K562 (cell line): ENCODE results near the gene PDHA2. TPM values are rescaled to one million over a fixed set of nuclear protein-coding genes. Genes with fewer than 3 reads are reported as not detected.

Experiments used
- ATAC-seq: fragments of 200-7000 bp; cut with Tn5 transposase; 3 replicates; pipeline ENCODE4 v1.9.1; 2020; ENCODE audit warnings: moderate library complexity
- BruUV-seq: library from RNA; stranded (reverse); fragments of 400-500 nt; replicated peaks from 2 replicates; lab custom pipeline; 2021; lab: Mats Ljungman, UMichigan
- CTCF ChIA-PET: fragments of 300-600 bp; formaldehyde crosslinking; extraction: SDS; loops from one replicate; lab custom pipeline; 2021; ENCODE audit warnings: low intra/inter-chr PET ratio; lab: Yijun Ruan, JAX
- POLR2A ChIA-PET: fragments of 300-600, 350-650 bp; sonication (Branson Sonifier 250); formaldehyde crosslinking; extraction: SDS; loops from one replicate; lab custom pipeline; 2021; ENCODE audit warnings: antibody characterized with exemption, inconsistent platforms; lab: Yijun Ruan, JAX
- DNase-seq, 4 experiments: peaks; one replicate each; pipeline versions ENCODE4 v3.0.0 to v3.0.0-alpha.2; 2011 to 2018; ENCODE audit warnings: low spot score in 3 of 4, mixed read lengths in 3 of 4; ENCODE audit errors: extremely low read depth in 1 of 4
- FAIRE-seq: peaks from 2 replicates; lab custom pipeline; 2011; peaks lifted over from hg19 to GRCh38; lab: Jason Lieb, UNC
- H2AFZ ChIP-seq: 2 replicates; pipeline ENCODE4 v1.6.0; 2011; ENCODE audit warnings: low read depth, low read length, control low read depth, inconsistent platforms
- H3K27ac ChIP-seq: fragments of 200-600 bp; 3 replicates; pipeline ENCODE4 v1.8.0; 2011; ENCODE audit warnings: low read depth, mild to moderate bottlenecking, control low read depth, inconsistent platforms, low read length, moderate library complexity, mixed read lengths; ENCODE audit errors: extremely low read depth
- H3K27me3 ChIP-seq, 2 experiments: fragments of 300-600 bp in 1 of 2; 2 replicates in 1 of 2; 3 replicates in 1 of 2; pipeline versions ENCODE4 v1.6.0 to v1.8.0; 2011; ENCODE audit warnings: inconsistent platforms in 2 of 2, low read length in 2 of 2, mild to moderate bottlenecking in 1 of 2, mixed read lengths in 1 of 2, moderate library complexity in 1 of 2; ENCODE audit not compliant: control insufficient read depth in 2 of 2, insufficient read depth in 2 of 2
- H3K36me3 ChIP-seq: fragments of 300-600 bp; 3 replicates; pipeline ENCODE4 v1.8.0; 2011; ENCODE audit warnings: mild to moderate bottlenecking, low read length, inconsistent platforms; ENCODE audit not compliant: control insufficient read depth, insufficient read depth
- H3K4me1 ChIP-seq, 2 experiments: fragments of 200-600 bp in 1 of 2; replicated peaks in 1 of 2; 2 replicates in 1 of 2; 3 replicates in 1 of 2; pipeline versions ENCODE4 v1.5.1 to v1.8.0; 2011; ENCODE audit warnings: inconsistent platforms in 2 of 2, low read length in 2 of 2, mild to moderate bottlenecking in 1 of 2, mixed read lengths in 1 of 2, moderate library complexity in 1 of 2; ENCODE audit not compliant: control insufficient read depth in 2 of 2, insufficient read depth in 2 of 2
- H3K4me2 ChIP-seq: 2 replicates; pipeline ENCODE4 v1.6.1; 2011; ENCODE audit warnings: low read length, control low read depth, inconsistent platforms, mixed read lengths; ENCODE audit not compliant: insufficient read depth
- H3K4me3 ChIP-seq: fragments of 200-600 bp; sonication (generic), shearing (Covaris generic); 2 replicates; pipeline ENCODE4 v1.5.1; 2016; ENCODE audit warnings: control low read depth, inconsistent platforms
- H3K79me2 ChIP-seq: fragments of 200-600 bp; 3 replicates; pipeline ENCODE4 v1.8.0; 2011; ENCODE audit warnings: low read length, inconsistent platforms; ENCODE audit not compliant: control insufficient read depth, insufficient read depth
- H3K9ac ChIP-seq, 2 experiments: 2 replicates each; pipeline versions ENCODE4 v1.6.0 to v1.6.1; 2011; ENCODE audit warnings: low read depth in 2 of 2, low read length in 2 of 2, control low read depth in 1 of 2, inconsistent platforms in 1 of 2, mild to moderate bottlenecking in 1 of 2, mixed read lengths in 1 of 2; ENCODE audit not compliant: insufficient read depth in 1 of 2
- H3K9me1 ChIP-seq: one replicate; pipeline ENCODE4 v1.6.0; 2011; ENCODE audit warnings: inconsistent platforms, mild to moderate bottlenecking, low read length, moderate library complexity; ENCODE audit not compliant: control insufficient read depth, insufficient read depth
- H3K9me3 ChIP-seq: replicated peaks from 2 replicates; pipeline ENCODE4 v1.5.1; 2011; ENCODE audit warnings: low read depth, low read length, inconsistent platforms; ENCODE audit not compliant: control insufficient read depth, insufficient read depth
- H4K20me1 ChIP-seq: replicated peaks from 2 replicates; pipeline ENCODE4 v1.6.1; 2011; ENCODE audit warnings: low read length, inconsistent platforms, mixed read lengths; ENCODE audit not compliant: control insufficient read depth, insufficient read depth
- BCL6 ChIP-seq: fragments of 250-450 bp; sonication (Bioruptor Pico); IDR thresholded peaks from 2 replicates; pipeline ENCODE4 v1.4.0; 2020
- C11orf30 ChIP-seq: fragments of 450-650 bp; IDR thresholded peaks from 2 replicates; pipeline ENCODE4 v1.6.1; 2016; ENCODE audit warnings: low read depth, mild to moderate bottlenecking
- CBX3 ChIP-seq, 2 experiments: IDR thresholded peaks; 1 replicate in 1 of 2; 2 replicates in 1 of 2; pipeline ENCODE4 v1.6.1; 2012; ENCODE audit warnings: inconsistent platforms in 2 of 2, low read length in 2 of 2, borderline replicate concordance in 1 of 2, control low read depth in 1 of 2
- EP400 ChIP-seq: fragments of 450-650 bp; IDR thresholded peaks from 2 replicates; pipeline ENCODE4 v1.6.1; 2017; ENCODE audit warnings: antibody characterized with exemption, mild to moderate bottlenecking, moderate library complexity
- NFIC ChIP-seq: fragments of 450-650 bp; IDR thresholded peaks from 2 replicates; pipeline ENCODE4 v1.6.1; 2017; ENCODE audit warnings: mild to moderate bottlenecking, inconsistent platforms
- RAD21 ChIP-seq, 2 experiments: fragments of 250-450 bp in 1 of 2; fragments of 450-650 bp in 1 of 2; sonication (Bioruptor Pico) in 1 of 2; formaldehyde crosslinking in 1 of 2; IDR thresholded peaks in 1 of 2; conservative IDR thresholded peaks in 1 of 2; 2 replicates each; pipeline versions ENCODE4 v1.4.0 to v1.8.0; 2020 to 2022; ENCODE audit warnings: mild to moderate bottlenecking in 2 of 2, moderate library complexity in 1 of 2
- WGBS: fragments of 100-300 bp; shearing (Covaris generic); methylation state at CpG from one replicate; pipeline ENCODE4 v1.1.6; 2016; ENCODE audit warnings: low coverage, mixed read lengths; ENCODE audit not compliant: insufficient coverage; ENCODE audit errors: missing lambda C conversion rate; 5-methylcytosine and 5-hydroxymethylcytosine counted together
- in situ Hi-C: fragments of 300-500 bp; cut with MboI; formaldehyde crosslinking; loops from 4 replicates; pipeline ENCODE4 v1.15.0; 2018; ENCODE audit warnings: inconsistent platforms, mixed read lengths
- intact Hi-C: fragments of 100-400 bp; cut with micrococcal nuclease; formaldehyde crosslinking; loops from 2 replicates; pipeline ENCODE4 v1.14.2; 2022
- polyA plus RNA-seq, 8 experiments: library from polyadenylated mRNA; depleted of rRNA in 4 of 8; stranded (reverse) in 5 of 8; unstranded in 3 of 8; fragments of >200 nt; fragmentation: Nextera tagmentation in 2 of 8; fragmentation: Illumina TruSeq in 1 of 8; extraction: Ambion mirVana in 2 of 8; extraction: Trizol in 1 of 8; gene quantifications; 2 replicates each; pipeline versions ENCODE4 v1.2.1 to v1.2.3, GENCODE V29; 2011 to 2014; ENCODE audit warnings: inconsistent platforms in 1 of 8, missing spikeins in 1 of 8
- total RNA-seq, 7 experiments: library from RNA; depleted of rRNA in 6 of 7; stranded (reverse); fragments of >200 nt in 6 of 7; fragmentation: Illumina TruSeq in 2 of 7; extraction: Trizol in 2 of 7; gene quantifications; 2 replicates each; pipeline versions ENCODE4 v1.2.1 to v1.2.3, GENCODE V29; 2011 to 2021; ENCODE audit warnings: low replicate concordance in 1 of 7
- TF ChIP-seq, protein P1 (sequence below), 3 experiments: IDR thresholded peaks in 2 of 3; conservative IDR thresholded peaks in 1 of 3; 2 replicates each; pipeline ENCODE4 v1.5.1; 2011 to 2012; ENCODE audit warnings: low read length in 3 of 3, mild to moderate bottlenecking in 3 of 3, control low read depth in 2 of 3, improper control_type of control experiment in 1 of 3, inconsistent platforms in 1 of 3, low read depth in 1 of 3, mixed read lengths in 1 of 3, moderate library complexity in 1 of 3; ENCODE audit not compliant: insufficient read depth in 2 of 3

Gene PDHA2
- total and polyA plus RNA-seq, 9 of the 15 experiments (the other 6 are each of a cell fraction or from before 2014, with no cell fraction given) = not detected

DNA sequence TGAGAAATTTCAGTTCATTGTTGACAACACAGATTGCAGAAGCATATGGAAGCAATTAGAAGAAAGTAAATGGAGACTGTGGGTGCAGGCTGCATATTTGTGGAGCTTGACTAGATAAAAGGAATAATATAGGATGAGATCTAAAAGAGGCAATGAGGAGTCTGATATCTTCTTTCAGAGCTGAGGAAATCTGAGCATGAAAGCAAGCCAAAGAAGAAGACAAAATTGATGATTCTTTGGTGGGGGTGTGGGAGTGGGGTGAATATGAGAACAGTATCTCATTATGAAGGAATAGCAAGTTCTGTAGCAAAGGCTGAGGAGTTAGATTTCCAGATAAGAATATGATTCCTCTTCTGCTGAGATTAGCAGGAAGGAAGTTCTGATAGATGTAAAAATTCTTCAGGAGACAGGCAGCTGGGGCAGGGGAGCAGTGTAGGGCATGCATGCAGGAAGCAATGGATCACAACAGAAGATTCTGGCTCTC lies 6.1 kb upstream of the PDHA2 start:
- Histone ChIP-seq H3K9me1 (no peaks in the 10 kb centered on the region), H3K9ac (no peak overlapping the region), H3K27me3 (no peaks in the 10 kb centered on the region), H2AFZ (no peak overlapping the region), H3K36me3 (no peaks in the 10 kb centered on the region), H3K4me2 (no peak overlapping the region), H4K20me1 (no peaks in the 10 kb centered on the region), H3K4me3 (no peak overlapping the region), H3K4me1 (no peaks in the 10 kb centered on the region), H3K79me2 (no peaks in the 10 kb centered on the region), H3K27ac (no peak overlapping the region), H3K9me3 (no peaks in the 10 kb centered on the region)
- ChIA-PET POLR2A (no interaction called here), CTCF (no interaction called here)
- intact Hi-C loops (no loop called here), in situ Hi-C loops (no loop called here)
- TF ChIP-seq CBX3 (IDR thresholded peaks at IDR 0.05; ENCODE audit: borderline replicate concordance in 1 of 2, low read length in 2 of 2) = no peak
- TF ChIP-seq BCL6 (CRISPR knock-in tag) = no peak
- no peak for FAIRE-seq
- no peak for ATAC-seq
- DNase-seq = no peak
- no TSS peak for BruUV-seq

DNA sequence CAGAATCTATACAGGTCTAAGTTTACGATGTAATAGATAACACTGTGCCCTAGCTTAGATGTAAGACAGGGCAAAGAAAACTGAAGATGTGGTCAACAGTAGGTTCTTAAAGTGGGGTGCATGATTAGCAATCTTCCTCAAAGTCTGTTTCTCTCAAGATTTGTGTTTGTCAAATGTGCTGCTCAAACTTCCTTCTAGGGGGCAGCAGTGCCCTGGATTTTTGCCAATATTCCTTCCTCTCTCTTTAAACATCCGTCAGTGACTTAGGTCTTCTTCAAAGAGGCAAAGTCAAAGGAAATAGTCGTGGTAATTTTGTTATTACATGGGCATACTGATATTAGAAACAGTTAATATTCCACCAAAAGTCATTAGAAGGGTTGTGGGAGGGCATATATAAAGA lies 4.2 kb upstream of the PDHA2 start:
- FAIRE-seq = no peak
- intact Hi-C loops = no loop called here
- H3K4me1 ChIP-seq = no peaks in the 10 kb centered on the region
- TF ChIP-seq EP400 = no peak
- peak in 1 of 2 experiments; percentile 30; a peak in 2 of 4 replicates for TF ChIP-seq RAD21 (CRISPR knock-in tag; conservative IDR thresholded peaks at IDR 0.05 in 1 of 2, IDR thresholded peaks at IDR 0.05 in 1 of 2)
- no peak for TF ChIP-seq C11orf30
- TF ChIP-seq NFIC = peak; percentile 74
- TF ChIP-seq, protein P1, sequence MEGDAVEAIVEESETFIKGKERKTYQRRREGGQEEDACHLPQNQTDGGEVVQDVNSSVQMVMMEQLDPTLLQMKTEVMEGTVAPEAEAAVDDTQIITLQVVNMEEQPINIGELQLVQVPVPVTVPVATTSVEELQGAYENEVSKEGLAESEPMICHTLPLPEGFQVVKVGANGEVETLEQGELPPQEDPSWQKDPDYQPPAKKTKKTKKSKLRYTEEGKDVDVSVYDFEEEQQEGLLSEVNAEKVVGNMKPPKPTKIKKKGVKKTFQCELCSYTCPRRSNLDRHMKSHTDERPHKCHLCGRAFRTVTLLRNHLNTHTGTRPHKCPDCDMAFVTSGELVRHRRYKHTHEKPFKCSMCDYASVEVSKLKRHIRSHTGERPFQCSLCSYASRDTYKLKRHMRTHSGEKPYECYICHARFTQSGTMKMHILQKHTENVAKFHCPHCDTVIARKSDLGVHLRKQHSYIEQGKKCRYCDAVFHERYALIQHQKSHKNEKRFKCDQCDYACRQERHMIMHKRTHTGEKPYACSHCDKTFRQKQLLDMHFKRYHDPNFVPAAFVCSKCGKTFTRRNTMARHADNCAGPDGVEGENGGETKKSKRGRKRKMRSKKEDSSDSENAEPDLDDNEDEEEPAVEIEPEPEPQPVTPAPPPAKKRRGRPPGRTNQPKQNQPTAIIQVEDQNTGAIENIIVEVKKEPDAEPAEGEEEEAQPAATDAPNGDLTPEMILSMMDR (IDR thresholded peaks at IDR 0.05 in 2 of 3, conservative IDR thresholded peaks at IDR 0.05 in 1 of 3; ENCODE audit: insufficient read depth in 2 of 3, low read depth in 1 of 3, low read length in 3 of 3) = 0 out of 6 replicates have a peak, but pooled peaks of 2 of the 3 experiments have one; percentile 6 to 15
- no peak overlapping the region for H3K4me3 ChIP-seq
- H3K9me3 ChIP-seq = no peaks in the 10 kb centered on the region
- H3K79me2 ChIP-seq = no peaks in the 10 kb centered on the region
- no TSS peak for BruUV-seq
- no peak overlapping the region for H3K9ac ChIP-seq
- WGBS = 3% methylated on average over 3 of the region's 3 CpGs
- no peaks in the 10 kb centered on the region for H4K20me1 ChIP-seq
- no peaks in the 10 kb centered on the region for H3K9me1 ChIP-seq
- no peak overlapping the region for H2AFZ ChIP-seq
- peak in 3 of 4 experiments; percentile 6 to 15 (median 7) for DNase-seq
- ChIA-PET POLR2A (no interaction called here), CTCF (no interaction called here)
- ATAC-seq = no peak
- H3K27me3 ChIP-seq = no peaks in the 10 kb centered on the region
- H3K4me2 ChIP-seq = no peak overlapping the region
- no peak overlapping the region for H3K27ac ChIP-seq
- in situ Hi-C loops = no loop called here
- no peaks in the 10 kb centered on the region for H3K36me3 ChIP-seq
